K562 treated with DMSO at 1 percent for 48 hours (cell line): Measurements from ENCODE around the gene ARHGEF10L. TPM values are rescaled to one million over a fixed set of nuclear protein-coding genes. Genes with fewer than 3 reads are reported as not detected.

Source experiments
- total RNA-seq: library from RNA; unstranded; fragments of 300-600 nt; gene quantifications from 2 replicates; pipeline ENCODE4 v1.2.3, GENCODE V29; 2022; ENCODE audit warnings: low replicate concordance; ENCODE audit errors: extremely low read depth

Gene ARHGEF10L
- not detected in 2 replicates for total RNA-seq

GRCh38 chr1:17539477-17540254, at the start of gene ARHGEF10L:
Gene ARHGEF10L (plus strand): TSS chr1:17539698. CDS start chr1:17580596, 40,898 bp downstream.

Other genes with a start within 250 kb of the ARHGEF10L start
- gene PADI4, start 231.5 kb upstream of the ARHGEF10L start, total RNA-seq, result not detected in 2 replicates
- not detected in 2 replicates for gene PADI6, start 167.5 kb upstream of the ARHGEF10L start, total RNA-seq
- 388 TPM in 1 of 2 replicates, not detected in the other for gene RCC2, start 100.0 kb upstream of the ARHGEF10L start, total RNA-seq
- gene ACTL8, start 215.6 kb downstream of the ARHGEF10L start, total RNA-seq, result not detected in 2 replicates